NCI-H2227 treated with DMSO at 0.1 percent for 48 hours (cell line): ENCODE data around the gene IL23A.
"Not testable (repeated sequence)": the region's sequence is repeated elsewhere in the genome, so short reads cannot be mapped to it uniquely, and the experiment has no call there.

ENCODE experiments used
- DNase-seq: peaks from one replicate; lab custom pipeline; 2025; lab: John Stamatoyannopoulos, UW

Gene IL23A

GRCh38 chr12:56338308-56339157 lies at the start of gene IL23A:
TSS of gene IL23A (plus strand) at chr12:56338884. CDS start at chr12:56339045, 161 bp downstream.
- no peak for DNase-seq

GRCh38 chr12:56293795-56294194 lies 44.9 kb upstream of the IL23A start:
- DNase-seq, result no peak

- no peak for DNase-seq
Observed at GRCh38 chr12:56296295-56296694, 42.4 kb upstream of the IL23A start.

GRCh38 chr12:56297400-56297799 lies 41.3 kb upstream of the IL23A start:
- no peak for DNase-seq

- no peak for DNase-seq
Observed at GRCh38 chr12:56298828-56299227, 39.9 kb upstream of the IL23A start.

- DNase-seq, result peak; percentile 23
Observed at GRCh38 chr12:56299308-56299852, 39.3 kb upstream of the IL23A start.

GRCh38 chr12:56299853-56300643 lies 38.6 kb upstream of the IL23A start, which contains the start of gene CS:
TSS of gene CS (minus strand) at chr12:56300330. CDS start at chr12:56300201, 129 bp downstream.
- peak; percentile 95 for DNase-seq

GRCh38 chr12:56300644-56301464 lies 37.8 kb upstream of the IL23A start:
- no peak for DNase-seq

- DNase-seq, result no peak
Observed at GRCh38 chr12:56304276-56304675, 34.4 kb upstream of the IL23A start.

- no peak for DNase-seq
Observed at GRCh38 chr12:56304872-56305590, 33.7 kb upstream of the IL23A start.

GRCh38 chr12:56307221-56307965 lies 31.3 kb upstream of the IL23A start:
- DNase-seq, result no peak

GRCh38 chr12:56308714-56309113 lies 30.0 kb upstream of the IL23A start:
- no peak for DNase-seq

- DNase-seq, result no peak
Observed at GRCh38 chr12:56311003-56311402, 27.7 kb upstream of the IL23A start.

GRCh38 chr12:56315249-56315621 lies 23.4 kb upstream of the IL23A start:
- no peak for DNase-seq

GRCh38 chr12:56315622-56316473 lies 22.8 kb upstream of the IL23A start, which contains the start of gene CNPY2:
TSS of gene CNPY2 (minus strand) at chr12:56315988. CDS start at chr12:56315217, 771 bp downstream.
- DNase-seq, result peak; percentile 91

- no peak for DNase-seq
Observed at GRCh38 chr12:56317675-56318074, 21.0 kb upstream of the IL23A start.

GRCh38 chr12:56321027-56321426 lies 17.7 kb upstream of the IL23A start:
- no peak for DNase-seq

- not testable (repeated sequence) for DNase-seq
Observed at GRCh38 chr12:56321610-56322009, 17.1 kb upstream of the IL23A start.

GRCh38 chr12:56324206-56324605 lies 14.5 kb upstream of the IL23A start:
- no peak for DNase-seq
